ENCODE measurements around the gene HERC2. TPM values are rescaled to one million over a fixed set of nuclear protein-coding genes. Genes with fewer than 3 reads are reported as not detected.

The HERC2 gene
- total RNA-seq, 1 donor from 2014 or later = 80.1 TPM

DNA sequence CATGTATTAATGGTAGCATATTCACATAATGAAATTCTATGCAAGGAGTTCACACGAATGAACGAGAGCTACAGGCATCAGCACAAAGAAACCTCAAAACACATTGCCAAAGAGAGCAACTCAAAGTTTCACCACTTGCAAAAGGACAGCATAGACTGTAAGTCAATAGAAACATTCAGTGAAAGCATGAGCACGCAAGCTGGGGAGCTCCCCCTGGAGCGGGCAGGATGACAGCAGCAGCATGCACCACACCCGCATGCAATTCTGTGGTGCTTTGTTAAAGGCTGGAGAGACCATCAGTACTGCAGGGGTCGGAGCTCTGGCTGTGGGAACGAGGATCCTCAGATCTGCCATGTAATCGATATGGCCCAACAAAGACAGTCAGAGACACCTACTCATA is 241.6 kb downstream of the HERC2 start:
- Mint-ChIP-seq H3K9me3 (no peaks in the 10 kb centered on the region), H3K36me3 (no peaks in the 10 kb centered on the region), H3K4me1 (ENCODE audit: unreplicated experiment) (no peaks in the 10 kb centered on the region), H3K27me3 (peaks cover 10% of the 10 kb centered on the region), H3K4me3 (no peak overlapping the region), H3K27ac (no peak overlapping the region)
- TF ChIP-seq, protein P1, sequence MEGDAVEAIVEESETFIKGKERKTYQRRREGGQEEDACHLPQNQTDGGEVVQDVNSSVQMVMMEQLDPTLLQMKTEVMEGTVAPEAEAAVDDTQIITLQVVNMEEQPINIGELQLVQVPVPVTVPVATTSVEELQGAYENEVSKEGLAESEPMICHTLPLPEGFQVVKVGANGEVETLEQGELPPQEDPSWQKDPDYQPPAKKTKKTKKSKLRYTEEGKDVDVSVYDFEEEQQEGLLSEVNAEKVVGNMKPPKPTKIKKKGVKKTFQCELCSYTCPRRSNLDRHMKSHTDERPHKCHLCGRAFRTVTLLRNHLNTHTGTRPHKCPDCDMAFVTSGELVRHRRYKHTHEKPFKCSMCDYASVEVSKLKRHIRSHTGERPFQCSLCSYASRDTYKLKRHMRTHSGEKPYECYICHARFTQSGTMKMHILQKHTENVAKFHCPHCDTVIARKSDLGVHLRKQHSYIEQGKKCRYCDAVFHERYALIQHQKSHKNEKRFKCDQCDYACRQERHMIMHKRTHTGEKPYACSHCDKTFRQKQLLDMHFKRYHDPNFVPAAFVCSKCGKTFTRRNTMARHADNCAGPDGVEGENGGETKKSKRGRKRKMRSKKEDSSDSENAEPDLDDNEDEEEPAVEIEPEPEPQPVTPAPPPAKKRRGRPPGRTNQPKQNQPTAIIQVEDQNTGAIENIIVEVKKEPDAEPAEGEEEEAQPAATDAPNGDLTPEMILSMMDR (conservative IDR thresholded peaks at IDR 0.05) = no peak
- DNase-seq (ENCODE audit: extremely low spot score, unreplicated experiment) = no peak

DNA sequence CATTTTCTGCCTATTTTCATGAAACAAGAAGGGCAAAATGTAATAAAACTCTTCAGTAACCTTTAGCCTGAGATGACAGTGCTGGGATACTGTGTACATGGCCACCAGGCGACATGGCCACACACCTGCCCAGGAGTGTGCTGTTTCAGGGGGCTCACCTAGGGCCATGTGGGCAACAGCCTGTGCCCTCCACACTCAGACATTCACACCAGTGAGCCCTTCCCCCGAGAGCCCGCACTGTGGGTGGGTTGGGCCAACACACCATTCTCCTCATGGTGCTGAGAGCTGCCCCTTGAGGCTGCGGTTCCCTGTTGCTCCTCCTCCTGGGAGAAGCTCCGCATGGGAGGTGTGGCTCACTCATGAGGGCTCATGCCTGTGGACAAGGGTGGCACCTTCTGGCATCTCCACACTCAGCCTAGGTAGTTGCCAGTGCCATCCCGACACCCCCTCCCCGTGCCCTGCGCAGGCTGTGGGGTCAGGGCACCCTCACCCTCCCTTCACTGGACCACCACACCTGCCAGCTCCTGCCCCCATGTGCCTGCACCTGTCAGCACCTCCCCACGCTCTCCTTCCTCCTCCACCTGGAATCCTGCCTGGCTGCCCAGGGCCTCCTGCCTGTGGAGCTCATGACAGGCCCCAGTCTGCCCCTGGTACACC is 242.5 kb downstream of the HERC2 start:
- TF ChIP-seq, protein P1 (conservative IDR thresholded peaks at IDR 0.05) = no peak
- Mint-ChIP-seq H3K27me3 (peaks cover 10% of the 10 kb centered on the region), H3K36me3 (no peaks in the 10 kb centered on the region), H3K9me3 (no peaks in the 10 kb centered on the region), H3K4me1 (ENCODE audit: unreplicated experiment) (no peaks in the 10 kb centered on the region), H3K4me3 (no peak overlapping the region), H3K27ac (no peak overlapping the region)
- no peak for DNase-seq (ENCODE audit: extremely low spot score, unreplicated experiment)

DNA sequence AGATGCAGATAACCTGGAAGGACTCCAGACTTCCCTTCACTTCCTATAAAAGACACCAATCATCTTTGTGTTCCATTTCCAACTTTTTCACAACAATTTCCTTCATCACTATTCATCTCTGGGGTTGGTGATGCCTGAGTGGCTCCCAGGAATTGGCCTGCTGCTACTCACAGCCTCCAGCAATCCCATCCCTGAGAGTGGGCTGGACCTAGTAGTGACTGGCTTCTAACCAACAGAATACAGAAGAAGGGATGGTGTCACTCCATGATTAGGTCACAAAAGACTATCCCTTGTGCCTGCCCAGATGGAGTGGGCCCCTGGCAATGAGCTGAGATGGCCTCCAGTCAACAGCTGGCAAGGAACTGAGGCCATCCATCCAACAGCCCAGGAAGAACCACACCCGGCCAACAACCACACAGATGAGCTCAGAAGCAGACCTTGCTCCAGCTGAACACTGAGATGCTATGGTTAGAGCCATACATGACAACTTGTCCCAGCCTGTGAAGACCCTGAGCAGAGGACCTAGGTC is 243.7 kb downstream of the HERC2 start:
- Mint-ChIP-seq H3K4me3 (no peak overlapping the region), H3K36me3 (no peaks in the 10 kb centered on the region), H3K4me1 (ENCODE audit: unreplicated experiment) (no peaks in the 10 kb centered on the region), H3K27me3 (peaks cover 10% of the 10 kb centered on the region), H3K27ac (no peak overlapping the region), H3K9me3 (no peaks in the 10 kb centered on the region)
- DNase-seq (ENCODE audit: extremely low spot score, unreplicated experiment) = no peak
- TF ChIP-seq, protein P1 (conservative IDR thresholded peaks at IDR 0.05) = no peak

DNA sequence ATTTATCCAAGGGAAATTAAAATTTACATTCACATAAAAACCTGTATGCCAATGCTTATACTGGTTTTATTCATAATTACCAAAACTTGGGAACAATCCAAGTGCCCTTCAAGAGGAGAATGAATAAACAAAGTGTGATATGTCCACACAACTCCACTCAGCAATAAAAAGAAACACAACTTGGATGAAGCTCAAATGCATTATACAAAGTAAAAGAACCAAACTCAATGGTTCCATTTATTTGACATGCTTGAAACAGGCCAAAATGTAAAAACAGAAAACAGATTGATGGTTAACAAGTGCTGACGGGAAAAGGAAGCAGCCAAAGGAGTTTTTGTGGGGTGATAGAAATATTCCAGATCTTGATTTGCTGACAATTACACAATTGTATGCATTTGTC is 246.4 kb downstream of the HERC2 start:
- DNase-seq (ENCODE audit: extremely low spot score, unreplicated experiment) = no peak
- Mint-ChIP-seq H3K27ac (no peak overlapping the region), H3K4me3 (no peak overlapping the region), H3K4me1 (ENCODE audit: unreplicated experiment) (no peaks in the 10 kb centered on the region), H3K27me3 (peaks cover 10% of the 10 kb centered on the region), H3K36me3 (no peaks in the 10 kb centered on the region), H3K9me3 (no peaks in the 10 kb centered on the region)
- TF ChIP-seq, protein P1 (conservative IDR thresholded peaks at IDR 0.05) = no peak

DNA sequence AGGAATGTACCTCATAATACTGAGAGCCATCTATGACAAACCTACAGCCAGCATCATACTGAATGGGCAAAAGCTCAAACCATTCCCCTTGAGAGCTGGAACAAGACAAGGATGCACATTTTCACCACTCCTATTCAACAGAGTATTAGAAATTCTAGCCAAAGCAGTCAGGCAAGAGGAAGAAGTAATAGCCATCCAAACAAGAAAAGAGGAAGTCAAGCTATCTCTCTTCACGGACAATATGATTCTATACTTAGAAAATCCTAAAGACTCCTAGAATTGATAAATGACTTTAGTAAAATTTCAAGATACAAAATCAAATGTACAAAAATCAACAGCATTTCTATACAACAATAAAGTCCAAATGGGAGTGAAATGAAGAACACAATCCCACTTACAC is 253.0 kb downstream of the HERC2 start:
- Mint-ChIP-seq H3K27me3 (no peaks in the 10 kb centered on the region), H3K9me3 (no peaks in the 10 kb centered on the region), H3K36me3 (no peaks in the 10 kb centered on the region), H3K4me1 (ENCODE audit: unreplicated experiment) (no peaks in the 10 kb centered on the region), H3K27ac (no peak overlapping the region), H3K4me3 (no peak overlapping the region)
- no peak for DNase-seq (ENCODE audit: extremely low spot score, unreplicated experiment)
- TF ChIP-seq, protein P1 (conservative IDR thresholded peaks at IDR 0.05) = no peak
